Neuronal stem cell (in vitro differentiated cells): Measurements from ENCODE around the gene LTBP1.

Experiments
- DNase-seq: peaks from one replicate; pipeline ENCODE4 v3.0.0-alpha.2; 2013; ENCODE audit warnings: low spot score
- H2AFZ ChIP-seq: one replicate; pipeline ENCODE4 v1.6.1; 2013; ENCODE audit warnings: mild to moderate bottlenecking, low read length, inconsistent platforms
- H2AK5ac ChIP-seq: 2 replicates; pipeline ENCODE4 v1.6.1; 2013; ENCODE audit warnings: low read depth, mild to moderate bottlenecking, inconsistent platforms, low read length, moderate library complexity, mixed read lengths
- H2BK120ac ChIP-seq: 2 replicates; pipeline ENCODE4 v1.6.1; 2013; ENCODE audit warnings: low read depth, mild to moderate bottlenecking, inconsistent platforms, low read length, moderate library complexity, mixed read lengths
- H2BK12ac ChIP-seq: one replicate; pipeline ENCODE4 v1.6.1; 2013; ENCODE audit warnings: low read length, inconsistent platforms
- H2BK15ac ChIP-seq: 2 replicates; pipeline ENCODE4 v1.6.1; 2013; ENCODE audit warnings: mild to moderate bottlenecking, low read length, inconsistent platforms, mixed read lengths
- H2BK5ac ChIP-seq: one replicate; pipeline ENCODE4 v1.6.1; 2013; ENCODE audit warnings: inconsistent platforms, mild to moderate bottlenecking, low read length, moderate library complexity
- H3K14ac ChIP-seq: one replicate; pipeline ENCODE4 v1.6.1; 2013; ENCODE audit warnings: low read length, inconsistent platforms
- H3K18ac ChIP-seq: 2 replicates; pipeline ENCODE4 v1.6.1; 2013; ENCODE audit warnings: low read length, inconsistent platforms
- H3K23ac ChIP-seq: 2 replicates; pipeline ENCODE4 v1.6.1; 2013; ENCODE audit warnings: low read depth, mild to moderate bottlenecking, mixed read lengths, low read length, inconsistent platforms; ENCODE audit not compliant: poor library complexity
- H3K27ac ChIP-seq: replicated peaks from 3 replicates; pipeline ENCODE4 v1.5.1; 2013; ENCODE audit warnings: low read length, inconsistent platforms
- H3K27me3 ChIP-seq, 3 experiments: 2 replicates each; pipeline ENCODE4 v1.6.1; 2013; ENCODE audit warnings: low read length in 3 of 3, mild to moderate bottlenecking in 2 of 3, inconsistent platforms in 1 of 3, low read depth in 1 of 3, mixed read lengths in 1 of 3, moderate library complexity in 1 of 3; ENCODE audit not compliant: control insufficient read depth in 3 of 3, insufficient read depth in 3 of 3
- H3K36me3 ChIP-seq, 2 donors: replicated peaks in 1 of 2; 2 replicates each; pipeline ENCODE4 v1.6.1; 2013; ENCODE audit warnings: low read length in 2 of 2; ENCODE audit not compliant: control insufficient read depth in 2 of 2, insufficient read depth in 2 of 2
- H3K4ac ChIP-seq: 2 replicates; pipeline ENCODE4 v1.6.1; 2013; ENCODE audit warnings: inconsistent platforms, mild to moderate bottlenecking, low read length, moderate library complexity
- H3K4me1 ChIP-seq, 2 donors: 1 replicate in 1 of 2; 2 replicates in 1 of 2; pipeline ENCODE4 v1.6.1; 2013; ENCODE audit warnings: low read length in 2 of 2, low read depth in 1 of 2; ENCODE audit not compliant: control insufficient read depth in 2 of 2, insufficient read depth in 1 of 2
- H3K4me2 ChIP-seq: one replicate; pipeline ENCODE4 v1.6.1; 2013; ENCODE audit warnings: mild to moderate bottlenecking, low read length, inconsistent platforms; ENCODE audit not compliant: insufficient read depth, poor library complexity, severe bottlenecking
- H3K4me3 ChIP-seq, 2 donors: 2 replicates each; pipeline ENCODE4 v1.5.1; 2013; ENCODE audit warnings: low read length in 2 of 2, mild to moderate bottlenecking in 2 of 2, inconsistent platforms in 1 of 2, moderate library complexity in 1 of 2
- H3K79me1 ChIP-seq: one replicate; pipeline ENCODE4 v1.6.1; 2013; ENCODE audit warnings: low read depth, mild to moderate bottlenecking, inconsistent platforms, low read length, moderate library complexity
- H3K9ac ChIP-seq: one replicate; pipeline ENCODE4 v1.6.1; 2013; ENCODE audit warnings: mild to moderate bottlenecking, low read depth, low read length, inconsistent platforms; ENCODE audit not compliant: poor library complexity
- H3K9me3 ChIP-seq, 2 donors: replicated peaks in 1 of 2; 2 replicates each; pipeline versions ENCODE3 to v1.6.1; 2013; ENCODE audit warnings: low read length in 2 of 2, mild to moderate bottlenecking in 2 of 2, inconsistent platforms in 1 of 2, low read depth in 1 of 2, mixed read lengths in 1 of 2, moderate library complexity in 1 of 2; ENCODE audit not compliant: control insufficient read depth in 2 of 2, insufficient read depth in 1 of 2
- H4K8ac ChIP-seq: one replicate; pipeline ENCODE4 v1.6.1; 2013; ENCODE audit warnings: low read depth, mild to moderate bottlenecking, inconsistent platforms, low read length, moderate library complexity
- H4K91ac ChIP-seq: one replicate; pipeline ENCODE4 v1.6.1; 2013; ENCODE audit warnings: low read length, low read depth, mild to moderate bottlenecking, inconsistent platforms; ENCODE audit not compliant: poor library complexity
- WGBS, 2 donors: extraction: QIAGEN DNeasy Blood & Tissue Kit; methylation state at CpG; one replicate each; pipeline ENCODE4 v1.1.7; 2013; ENCODE audit warnings: missing lambda C conversion rate in 2 of 2, mixed read lengths in 1 of 2; ENCODE audit not compliant: insufficient read length in 2 of 2, insufficient replicate concordance in 1 of 2; ENCODE audit errors: extremely low coverage in 2 of 2; 5-methylcytosine and 5-hydroxymethylcytosine counted together

LTBP1 gene

GRCh38 chr2:33001823-33002222 lies 55.1 kb downstream of the LTBP1 start:
- no CpG with 5 or more reads among the region's 1 CpG for WGBS, 2 donors
- Histone ChIP-seq H3K23ac (no peak overlapping the region), H3K9me3 (no peaks in the 10 kb centered on the region)

GRCh38 chr2:33002863-33003262 lies 56.1 kb downstream of the LTBP1 start:
- no peak overlapping the region for H3K9ac ChIP-seq
- WGBS, 2 donors, result no CpG with 5 or more reads among the region's 11 CpGs
- no peak overlapping the region for H2BK120ac ChIP-seq
- H2BK12ac ChIP-seq, result no peak overlapping the region
- H2BK15ac ChIP-seq, result no peak overlapping the region
- no peak overlapping the region for H2AK5ac ChIP-seq
- no peak overlapping the region for H4K8ac ChIP-seq
- no peak overlapping the region for H3K18ac ChIP-seq
- no peak overlapping the region for H3K4me2 ChIP-seq
- no peaks in the 10 kb centered on the region for H3K79me1 ChIP-seq
- H3K27ac ChIP-seq, result no peak overlapping the region
- H3K14ac ChIP-seq, result no peak overlapping the region
- DNase-seq, result no peak
- H3K23ac ChIP-seq, result no peak overlapping the region
- no peak overlapping the region for H2BK5ac ChIP-seq
- H3K4me1 ChIP-seq, result peaks cover 0 to 2% of the 10 kb centered on the region in 2 donors
- no peaks in the 10 kb centered on the region for H3K9me3 ChIP-seq
- H4K91ac ChIP-seq, result no peak overlapping the region
- no peak overlapping the region for H3K4me3 ChIP-seq
- peaks cover 0 to 2% of the 10 kb centered on the region in 2 donors for H3K36me3 ChIP-seq
- no peaks in the 10 kb centered on the region for H3K27me3 ChIP-seq
- no peak overlapping the region for H3K4ac ChIP-seq
- no peak overlapping the region for H2AFZ ChIP-seq

More at GRCh38 chr2:33001823-33002222, 55.1 kb downstream of the LTBP1 start:
- Histone ChIP-seq H3K14ac (no peak overlapping the region), H2BK120ac (no peak overlapping the region), H3K4me1 (peaks cover 0 to 2% of the 10 kb centered on the region in 2 donors), H3K4ac (no peak overlapping the region), H3K4me2 (no peak overlapping the region), H3K27me3 (no peaks in the 10 kb centered on the region), H3K79me1 (no peaks in the 10 kb centered on the region), H2AFZ (no peak overlapping the region), H3K18ac (no peak overlapping the region), H4K8ac (no peak overlapping the region), H3K36me3 (peaks cover 0 to 2% of the 10 kb centered on the region in 2 donors), H3K9ac (no peak overlapping the region), H2BK15ac (no peak overlapping the region), H3K27ac (no peak overlapping the region), H2BK12ac (no peak overlapping the region), H3K4me3 (no peak overlapping the region), H4K91ac (no peak overlapping the region), H2AK5ac (no peak overlapping the region), H2BK5ac (no peak overlapping the region)
- DNase-seq, result no peak

- no CpG with 5 or more reads among the region's 2 CpGs for WGBS, 2 donors
- H4K91ac ChIP-seq, result no peak overlapping the region
Measured at GRCh38 chr2:33005057-33005456, 58.3 kb downstream of the LTBP1 start.

GRCh38 chr2:33008716-33009115 lies 62.0 kb downstream of the LTBP1 start:
- no peak overlapping the region for H4K91ac ChIP-seq
- H2AFZ ChIP-seq, result no peak overlapping the region
- no peaks in the 10 kb centered on the region for H3K9me3 ChIP-seq
- H3K4ac ChIP-seq, result no peak overlapping the region
- no CpG with 5 or more reads among the region's 1 CpG for WGBS, 2 donors
- H3K9ac ChIP-seq, result no peak overlapping the region
- peaks cover 0 to 3% of the 10 kb centered on the region in 2 donors for H3K4me1 ChIP-seq
- no peaks in the 10 kb centered on the region for H3K27me3 ChIP-seq
- no peak overlapping the region for H2BK120ac ChIP-seq
- H2BK12ac ChIP-seq, result no peak overlapping the region
- no peak overlapping the region for H3K18ac ChIP-seq
- H3K4me2 ChIP-seq, result no peak overlapping the region
- no peak overlapping the region for H4K8ac ChIP-seq
- H3K79me1 ChIP-seq, result peaks cover 1% of the 10 kb centered on the region
- H3K36me3 ChIP-seq, result no peaks in the 10 kb centered on the region
- no peak overlapping the region for H3K27ac ChIP-seq
- DNase-seq, result no peak
- H2AK5ac ChIP-seq, result no peak overlapping the region
- no peak overlapping the region for H3K4me3 ChIP-seq
- no peak overlapping the region for H3K14ac ChIP-seq
- H3K23ac ChIP-seq, result no peak overlapping the region
- H2BK5ac ChIP-seq, result no peak overlapping the region
- H2BK15ac ChIP-seq, result no peak overlapping the region

More at GRCh38 chr2:33005057-33005456, 58.3 kb downstream of the LTBP1 start:
- Histone ChIP-seq H3K27me3 (no peaks in the 10 kb centered on the region), H3K14ac (no peak overlapping the region), H3K23ac (no peak overlapping the region), H3K4me1 (peaks cover 0 to 2% of the 10 kb centered on the region in 2 donors), H3K27ac (no peak overlapping the region), H3K18ac (peak overlapping the region; percentile 78), H2AFZ (no peak overlapping the region), H3K4ac (no peak overlapping the region), H3K79me1 (peaks cover 1% of the 10 kb centered on the region), H2BK5ac (no peak overlapping the region), H4K8ac (no peak overlapping the region), H3K36me3 (no peaks in the 10 kb centered on the region), H2BK12ac (no peak overlapping the region), H3K4me3 (no peak overlapping the region), H3K9ac (no peak overlapping the region), H2BK15ac (no peak overlapping the region), H3K4me2 (no peak overlapping the region), H2BK120ac (no peak overlapping the region), H2AK5ac (no peak overlapping the region), H3K9me3 (no peaks in the 10 kb centered on the region)
- DNase-seq, result no peak
